ENCODE results near the gene KIF26A. TPM values are rescaled to one million over a fixed set of nuclear protein-coding genes. Genes with fewer than 3 reads are reported as not detected.

KIF26A gene
- total and polyA plus RNA-seq, 2 donors (not counting 1 experiment from before 2014, with no cell fraction given) = 0.15 TPM; not detected in 1

DNA sequence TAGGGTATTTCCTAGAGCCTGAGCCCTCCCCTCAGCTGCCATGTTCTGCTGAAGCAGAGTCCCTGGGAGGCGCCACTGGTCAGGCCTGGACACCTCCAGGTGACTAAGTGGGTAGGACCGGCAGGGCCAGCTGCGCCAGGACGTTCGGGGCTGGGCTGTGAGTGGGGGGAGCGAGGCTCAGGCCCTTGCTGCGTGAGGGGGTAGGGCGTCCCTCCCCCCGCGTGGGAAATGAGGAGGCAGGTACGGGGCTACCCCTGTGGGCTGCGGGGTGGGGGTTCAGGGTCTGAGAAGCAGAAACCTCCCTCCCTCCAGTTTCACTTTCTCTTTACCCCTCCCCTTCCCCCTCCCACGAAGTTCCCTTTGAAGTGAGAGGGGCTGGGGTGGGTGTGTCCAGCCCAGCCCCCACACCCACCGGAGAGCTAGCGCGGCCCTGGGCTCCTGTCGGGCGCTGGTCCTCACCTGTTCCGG lies 22.1 kb upstream of the KIF26A start:
- no peaks in the 10 kb centered on the region for H4K20me1 ChIP-seq (ENCODE audit: control insufficient read depth, insufficient read depth, low read length, poor library complexity, severe bottlenecking)
- H3K9me3 ChIP-seq (ENCODE audit: control extremely low read depth in 1 of 3, control insufficient read depth in 2 of 3, insufficient read depth in 1 of 3, low read length in 2 of 3) = peaks cover 0 to 7% (median 0%) of the 10 kb centered on the region in 3 donors
- CTCF ChIA-PET = no interaction called here
- peak overlapping the region; percentile 28 for H2AFZ ChIP-seq (ENCODE audit: insufficient read depth, low read depth, low read length, poor library complexity, severe bottlenecking)
- no peak overlapping the region for H3K27ac Mint-ChIP-seq
- peaks cover 0 to 20% (median 5%) of the 10 kb centered on the region in 4 experiments for H3K27me3 ChIP-seq (replicated peaks in 1 of 4; ENCODE audit: control extremely low read depth in 1 of 4, control insufficient read depth in 3 of 4, insufficient read depth in 4 of 4, low read length in 3 of 4)
- no peak for TF ChIP-seq EZH2 (IDR thresholded peaks at IDR 0.05; ENCODE audit: borderline replicate concordance, insufficient read depth, low read depth, low read length, poor library complexity, severe bottlenecking)
- TF ChIP-seq, protein P1, sequence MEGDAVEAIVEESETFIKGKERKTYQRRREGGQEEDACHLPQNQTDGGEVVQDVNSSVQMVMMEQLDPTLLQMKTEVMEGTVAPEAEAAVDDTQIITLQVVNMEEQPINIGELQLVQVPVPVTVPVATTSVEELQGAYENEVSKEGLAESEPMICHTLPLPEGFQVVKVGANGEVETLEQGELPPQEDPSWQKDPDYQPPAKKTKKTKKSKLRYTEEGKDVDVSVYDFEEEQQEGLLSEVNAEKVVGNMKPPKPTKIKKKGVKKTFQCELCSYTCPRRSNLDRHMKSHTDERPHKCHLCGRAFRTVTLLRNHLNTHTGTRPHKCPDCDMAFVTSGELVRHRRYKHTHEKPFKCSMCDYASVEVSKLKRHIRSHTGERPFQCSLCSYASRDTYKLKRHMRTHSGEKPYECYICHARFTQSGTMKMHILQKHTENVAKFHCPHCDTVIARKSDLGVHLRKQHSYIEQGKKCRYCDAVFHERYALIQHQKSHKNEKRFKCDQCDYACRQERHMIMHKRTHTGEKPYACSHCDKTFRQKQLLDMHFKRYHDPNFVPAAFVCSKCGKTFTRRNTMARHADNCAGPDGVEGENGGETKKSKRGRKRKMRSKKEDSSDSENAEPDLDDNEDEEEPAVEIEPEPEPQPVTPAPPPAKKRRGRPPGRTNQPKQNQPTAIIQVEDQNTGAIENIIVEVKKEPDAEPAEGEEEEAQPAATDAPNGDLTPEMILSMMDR (IDR thresholded peaks at IDR 0.05) = no peak
- no peaks in the 10 kb centered on the region for H3K9me3 Mint-ChIP-seq (ENCODE audit: insufficient read depth)
- intact Hi-C loops (cut with micrococcal nuclease) = no loop called here
- ATAC-seq (ENCODE audit: low read depth) (no peak), DNase-seq (no peak)
- peaks cover 31% of the 10 kb centered on the region for H3K27me3 Mint-ChIP-seq
- peak overlapping the region in 3 of 5 experiments; percentile 39 to 47 (median 40) for H3K4me3 ChIP-seq (ENCODE audit: control extremely low read depth in 1 of 5, extremely low read depth in 1 of 5, insufficient read depth in 1 of 5, low read depth in 2 of 5, low read length in 4 of 5)
- H3K4me3 Mint-ChIP-seq = peak overlapping the region; percentile 69
- H3K79me2 ChIP-seq (ENCODE audit: control insufficient read depth, insufficient read depth, low read length) = no peaks in the 10 kb centered on the region
- H3K9ac ChIP-seq (ENCODE audit: low read length) = peak overlapping the region; percentile 43
- peak overlapping the region; percentile 77 for H3K4me2 ChIP-seq (replicated peaks; ENCODE audit: low read depth, low read length, poor library complexity, severe bottlenecking)
- WGBS (ENCODE audit: insufficient coverage) = 15% methylated on average over 11 of the region's 19 CpGs
- H3K27ac ChIP-seq (ENCODE audit: low read length in 2 of 2) = no peak overlapping the region
- no peaks in the 10 kb centered on the region for H3K36me3 ChIP-seq (replicated peaks in 1 of 2; ENCODE audit: control extremely low read depth in 1 of 2, control insufficient read depth in 1 of 2, extremely low read depth in 1 of 2, insufficient read depth in 2 of 2, low read length in 1 of 2)
- POLR2A ChIA-PET = no interaction called here
- peaks cover 5% of the 10 kb centered on the region in 2 donors for H3K4me1 ChIP-seq (ENCODE audit: control insufficient read depth in 2 of 2, insufficient read depth in 2 of 2, low read length in 2 of 2)
- peaks cover 8% of the 10 kb centered on the region for H3K4me1 Mint-ChIP-seq

DNA sequence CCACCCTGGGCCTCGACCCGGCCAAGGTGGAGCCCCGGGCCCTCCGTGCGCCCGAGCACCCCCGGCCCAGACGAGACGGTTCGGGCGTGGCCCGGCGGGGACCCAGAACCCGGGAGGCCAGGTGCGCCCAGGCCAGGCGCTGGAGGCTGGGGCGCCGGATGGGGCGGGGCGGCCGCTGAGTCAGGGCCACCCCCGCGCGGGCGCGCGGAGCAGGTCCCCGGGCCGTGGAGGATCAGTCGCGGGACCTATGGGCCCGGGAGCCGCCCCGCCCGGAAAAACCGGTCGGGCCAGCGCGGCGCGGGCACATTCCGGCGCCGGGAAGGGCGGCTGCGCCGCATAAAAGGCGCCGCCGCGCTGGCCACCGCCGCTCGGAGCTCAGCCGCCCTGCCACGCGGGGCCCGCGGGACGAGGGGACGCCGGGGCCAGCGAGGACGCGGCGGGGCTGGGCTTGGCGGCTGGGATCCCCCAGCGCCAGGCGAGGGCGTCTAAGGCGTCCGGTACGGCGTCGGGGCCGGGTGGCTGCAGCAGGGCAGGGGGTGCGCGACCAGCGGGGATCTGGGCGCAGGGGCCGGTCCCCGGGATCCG lies 21.5 kb upstream of the KIF26A start:
- 5% methylated on average over 83 of the region's 83 CpGs for WGBS (ENCODE audit: insufficient coverage)
- H3K27me3 Mint-ChIP-seq = peaks cover 31% of the 10 kb centered on the region
- no peak overlapping the region for H3K27ac ChIP-seq (ENCODE audit: low read length in 2 of 2)
- CTCF ChIA-PET = no interaction called here
- no peak for TF ChIP-seq EZH2 (IDR thresholded peaks at IDR 0.05; ENCODE audit: borderline replicate concordance, insufficient read depth, low read depth, low read length, poor library complexity, severe bottlenecking)
- TF ChIP-seq, protein P1 (IDR thresholded peaks at IDR 0.05) = no peak
- H3K4me1 ChIP-seq (ENCODE audit: control insufficient read depth in 2 of 2, insufficient read depth in 2 of 2, low read length in 2 of 2) = peaks cover 5% of the 10 kb centered on the region in 2 donors
- no peaks in the 10 kb centered on the region for H3K9me3 Mint-ChIP-seq (ENCODE audit: insufficient read depth)
- no peaks in the 10 kb centered on the region for H4K20me1 ChIP-seq (ENCODE audit: control insufficient read depth, insufficient read depth, low read length, poor library complexity, severe bottlenecking)
- DNase-seq = no peak
- H3K36me3 ChIP-seq (replicated peaks in 1 of 2; ENCODE audit: control extremely low read depth in 1 of 2, control insufficient read depth in 1 of 2, extremely low read depth in 1 of 2, insufficient read depth in 2 of 2, low read length in 1 of 2) = no peaks in the 10 kb centered on the region
- H3K27ac Mint-ChIP-seq = no peak overlapping the region
- peak overlapping the region; percentile 77 for H3K4me2 ChIP-seq (replicated peaks; ENCODE audit: low read depth, low read length, poor library complexity, severe bottlenecking)
- H3K79me2 ChIP-seq (ENCODE audit: control insufficient read depth, insufficient read depth, low read length) = no peaks in the 10 kb centered on the region
- H3K9me3 ChIP-seq (ENCODE audit: control extremely low read depth in 1 of 3, control insufficient read depth in 2 of 3, insufficient read depth in 1 of 3, low read length in 2 of 3) = peaks cover 0 to 7% (median 0%) of the 10 kb centered on the region in 3 donors
- peak overlapping the region; percentile 43 for H3K9ac ChIP-seq (ENCODE audit: low read length)
- H3K4me3 ChIP-seq (ENCODE audit: control extremely low read depth in 1 of 5, extremely low read depth in 1 of 5, insufficient read depth in 1 of 5, low read depth in 2 of 5, low read length in 4 of 5) = peak overlapping the region in 3 of 5 experiments; percentile 39 to 47 (median 40)
- H3K4me1 Mint-ChIP-seq = peaks cover 8% of the 10 kb centered on the region
- H2AFZ ChIP-seq (ENCODE audit: insufficient read depth, low read depth, low read length, poor library complexity, severe bottlenecking) = peak overlapping the region; percentile 28
- H3K27me3 ChIP-seq (replicated peaks in 1 of 4; ENCODE audit: control extremely low read depth in 1 of 4, control insufficient read depth in 3 of 4, insufficient read depth in 4 of 4, low read length in 3 of 4) = peaks cover 0 to 20% (median 5%) of the 10 kb centered on the region in 4 experiments
- peak overlapping the region; percentile 62 for H3K4me3 Mint-ChIP-seq
- intact Hi-C loops (cut with micrococcal nuclease) = no loop called here
- POLR2A ChIA-PET = no interaction called here
- no peak for ATAC-seq (ENCODE audit: low read depth)
